SJSA1 (cell line): ENCODE data around the gene BICDL1. TPM values are rescaled to one million over a fixed set of nuclear protein-coding genes. Genes with fewer than 3 reads are reported as not detected.

ENCODE experiments used
- DNase-seq, 2 experiments: peaks; one replicate each; pipeline ENCODE4 v3.0.0-alpha.2; 2015 to 2020; ENCODE audit warnings: low spot score in 2 of 2, low read depth in 1 of 2
- H3K27ac ChIP-seq: fragments of 250-450 bp; sonication (Bioruptor Pico); 2 replicates; pipeline ENCODE4 v1.5.1; 2020; ENCODE audit warnings: mild to moderate bottlenecking, moderate library complexity
- H3K27me3 ChIP-seq: fragments of 250-450 bp; sonication (Bioruptor Pico); replicated peaks from 2 replicates; pipeline ENCODE4 v1.5.1; 2020; ENCODE audit warnings: mild to moderate bottlenecking, moderate library complexity
- H3K36me3 ChIP-seq: fragments of 250-450 bp; sonication (Bioruptor Pico); 2 replicates; pipeline ENCODE4 v1.5.1; 2020; ENCODE audit warnings: mild to moderate bottlenecking
- H3K4me1 ChIP-seq: fragments of 250-450 bp; sonication (Bioruptor Pico); replicated peaks from 2 replicates; pipeline ENCODE4 v1.6.1; 2021; ENCODE audit warnings: mild to moderate bottlenecking
- H3K4me3 ChIP-seq: fragments of 250-450 bp; sonication (Bioruptor Pico); 2 replicates; pipeline ENCODE4 v1.5.1; 2020; ENCODE audit warnings: mild to moderate bottlenecking
- H3K9me3 ChIP-seq: fragments of 250-450 bp; sonication (Bioruptor Pico); replicated peaks from 2 replicates; pipeline ENCODE4 v1.5.1; 2020; ENCODE audit warnings: mild to moderate bottlenecking
- total RNA-seq: library from RNA; depleted of rRNA; stranded (reverse); fragments of >200 nt; shearing (Covaris generic); gene quantifications from 2 replicates; pipeline ENCODE4 v1.2.3, GENCODE V29; 2014

Gene BICDL1
- total RNA-seq, 1 experiment from 2014 or later: not detected

DNA sequence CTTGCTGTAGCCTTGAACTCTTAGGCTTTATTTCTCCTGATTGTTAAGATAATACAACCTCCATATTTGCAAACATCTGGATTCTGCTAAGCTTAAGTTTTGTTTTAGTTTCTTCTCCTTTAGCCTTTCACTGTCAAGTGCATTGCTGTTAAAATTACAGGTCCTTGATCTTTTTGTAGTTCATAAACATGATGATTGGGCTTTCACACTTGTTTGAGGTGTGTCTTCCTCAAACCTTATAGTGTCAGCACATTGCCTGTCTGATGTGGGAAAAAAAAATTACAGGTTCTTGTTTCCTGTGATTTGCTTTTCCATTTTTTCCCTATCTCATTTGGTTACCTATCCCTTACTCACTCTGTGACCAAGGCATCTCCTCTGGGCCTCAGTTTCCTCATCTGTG lies 59.2 kb downstream of the BICDL1 start:
- H3K36me3 ChIP-seq: no peaks in the 10 kb centered on the region
- no peaks in the 10 kb centered on the region for H3K9me3 ChIP-seq
- no peak for DNase-seq
- peaks cover 8% of the 10 kb centered on the region for H3K27me3 ChIP-seq
- no peaks in the 10 kb centered on the region for H3K4me1 ChIP-seq
- no peak overlapping the region for H3K4me3 ChIP-seq
- no peak overlapping the region for H3K27ac ChIP-seq

DNA sequence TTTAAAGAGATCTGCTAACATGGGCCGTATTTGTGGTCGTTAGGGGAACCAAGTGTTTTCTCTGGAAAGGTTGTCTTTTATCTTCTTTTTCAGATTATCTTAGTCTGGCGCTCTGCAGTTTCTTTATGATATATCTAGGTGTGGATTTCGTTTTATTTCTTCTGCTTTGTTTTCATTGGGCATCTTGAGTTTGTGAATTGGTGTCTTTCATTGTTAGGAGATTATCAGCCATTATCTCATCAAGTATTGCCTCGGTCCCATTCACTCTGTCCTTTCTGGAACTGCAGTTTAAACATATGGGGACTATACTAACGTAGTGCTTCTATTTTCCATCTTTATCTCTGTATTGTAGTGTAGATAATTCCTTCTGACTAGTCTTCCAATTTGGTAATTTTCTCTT lies 60.4 kb downstream of the BICDL1 start:
- DNase-seq: no peak
- Histone ChIP-seq H3K27ac (no peak overlapping the region), H3K36me3 (no peaks in the 10 kb centered on the region)

DNA sequence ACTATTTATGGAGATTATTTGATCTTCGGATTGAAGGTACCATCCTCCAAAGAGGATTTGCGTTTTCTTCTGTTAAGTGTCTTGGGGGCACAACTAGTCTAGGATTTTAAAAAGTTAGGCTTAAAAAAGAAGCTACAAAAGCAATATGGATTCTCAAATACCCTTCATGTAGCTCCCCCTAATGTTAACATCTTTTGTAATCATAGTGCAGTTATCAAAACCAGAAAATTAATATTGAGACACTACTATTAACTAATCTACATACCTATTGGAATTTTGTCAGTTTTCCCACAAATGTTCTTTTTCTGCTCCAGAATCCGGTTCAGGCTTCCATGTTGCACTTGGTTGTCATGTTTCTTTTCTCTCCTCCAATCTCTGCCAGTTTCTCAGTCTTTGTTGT lies 62.5 kb downstream of the BICDL1 start:
- H3K4me1 ChIP-seq: no peaks in the 10 kb centered on the region
- H3K27me3 ChIP-seq: peaks cover 8% of the 10 kb centered on the region
- H3K36me3 ChIP-seq: no peaks in the 10 kb centered on the region
- H3K27ac ChIP-seq: no peak overlapping the region
- no peaks in the 10 kb centered on the region for H3K9me3 ChIP-seq
- DNase-seq: no peak
- H3K4me3 ChIP-seq: no peak overlapping the region

More for the DNA sequence above, 60.4 kb downstream of the BICDL1 start:
- Histone ChIP-seq H3K4me3 (no peak overlapping the region), H3K4me1 (no peaks in the 10 kb centered on the region), H3K9me3 (no peaks in the 10 kb centered on the region), H3K27me3 (peaks cover 8% of the 10 kb centered on the region)

DNA sequence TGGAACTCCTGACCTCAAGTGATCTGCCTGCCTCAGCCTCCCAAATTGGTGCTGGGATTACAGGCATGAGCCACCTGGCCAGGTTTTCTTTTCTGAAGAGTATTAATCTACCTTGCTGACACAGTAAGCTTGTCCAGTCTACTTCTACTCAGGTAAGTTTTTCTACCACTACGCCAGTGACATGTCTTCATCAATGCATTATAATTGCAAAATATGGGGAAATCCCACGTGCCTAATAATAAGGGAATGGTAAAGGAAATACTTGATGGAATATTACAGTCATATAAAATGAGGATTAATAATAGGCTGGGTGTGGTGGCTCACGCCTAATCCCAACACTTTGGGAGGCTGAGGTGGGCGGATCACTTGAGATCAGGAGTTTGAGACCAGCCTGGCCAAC lies 65.3 kb downstream of the BICDL1 start:
- no peak overlapping the region for H3K27ac ChIP-seq

DNA sequence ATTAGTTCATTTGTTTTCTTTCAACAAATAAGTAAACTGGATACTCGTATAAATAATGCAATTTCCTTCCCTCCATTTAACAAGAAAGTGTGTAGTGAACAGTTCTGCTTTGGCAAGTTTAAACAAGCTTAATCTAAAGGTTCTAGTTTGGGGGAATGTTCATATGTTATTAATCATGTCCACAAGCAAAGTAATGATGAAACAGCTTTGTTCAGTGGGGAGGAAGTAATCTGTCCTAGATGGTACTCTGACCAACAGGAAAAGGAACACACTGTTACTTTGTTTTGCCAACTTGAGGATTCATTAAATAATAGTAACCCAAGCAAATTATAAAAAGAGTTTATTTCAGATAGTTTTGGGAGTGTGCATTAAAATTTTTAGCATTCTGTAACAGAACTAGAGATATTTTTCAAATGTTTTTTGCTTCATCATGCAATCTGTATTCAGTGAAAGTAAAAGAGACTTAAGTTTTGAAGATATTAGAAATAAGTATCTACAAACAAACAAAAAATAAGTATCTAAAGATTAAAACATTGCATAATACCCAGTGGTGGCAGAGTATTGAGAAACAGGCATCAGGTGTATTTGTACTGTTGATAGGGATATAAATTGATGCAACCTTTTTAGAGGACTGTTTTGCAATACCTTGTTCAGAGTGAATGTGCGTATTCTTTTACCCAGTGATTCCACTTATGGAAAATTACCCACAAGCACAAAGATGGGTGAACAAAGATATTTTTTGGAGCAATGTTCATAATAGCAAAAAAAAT lies 66.4 kb downstream of the BICDL1 start:
- no peak for DNase-seq
- Histone ChIP-seq H3K27ac (no peak overlapping the region), H3K27me3 (peaks cover 6% of the 10 kb centered on the region), H3K36me3 (no peaks in the 10 kb centered on the region), H3K4me1 (no peaks in the 10 kb centered on the region), H3K9me3 (no peaks in the 10 kb centered on the region), H3K4me3 (no peak overlapping the region)

More for the DNA sequence above, 65.3 kb downstream of the BICDL1 start:
- Histone ChIP-seq H3K36me3 (no peaks in the 10 kb centered on the region), H3K4me1 (no peaks in the 10 kb centered on the region), H3K27me3 (peaks cover 4% of the 10 kb centered on the region; the same call in 1 of the 2 replicates), H3K9me3 (no peaks in the 10 kb centered on the region), H3K4me3 (no peak overlapping the region)
- no peak for DNase-seq

DNA sequence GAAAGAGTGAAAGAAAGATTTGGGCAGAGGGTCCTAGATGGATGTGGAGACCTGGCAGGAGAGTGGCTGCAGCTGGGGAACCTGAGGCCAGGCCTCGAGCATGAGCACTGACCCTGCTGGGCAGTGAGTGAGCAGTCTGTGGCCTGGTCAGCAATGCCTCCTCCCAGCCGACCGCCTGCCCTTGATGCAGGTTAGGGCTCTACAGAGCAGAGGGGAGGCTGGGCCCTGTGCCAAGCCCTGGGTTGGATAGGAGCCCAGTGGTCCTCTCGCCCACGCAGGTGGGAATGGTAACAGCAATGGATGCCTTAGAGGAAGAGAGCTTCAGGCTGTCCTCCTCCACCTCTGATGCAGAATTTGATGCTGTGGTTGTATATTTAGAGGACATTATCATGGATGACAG lies 67.7 kb downstream of the BICDL1 start:
- Histone ChIP-seq H3K27ac (no peak overlapping the region), H3K4me3 (no peak overlapping the region), H3K4me1 (no peaks in the 10 kb centered on the region), H3K36me3 (no peaks in the 10 kb centered on the region), H3K27me3 (peaks cover 18% of the 10 kb centered on the region), H3K9me3 (no peaks in the 10 kb centered on the region)
- no peak for DNase-seq

DNA sequence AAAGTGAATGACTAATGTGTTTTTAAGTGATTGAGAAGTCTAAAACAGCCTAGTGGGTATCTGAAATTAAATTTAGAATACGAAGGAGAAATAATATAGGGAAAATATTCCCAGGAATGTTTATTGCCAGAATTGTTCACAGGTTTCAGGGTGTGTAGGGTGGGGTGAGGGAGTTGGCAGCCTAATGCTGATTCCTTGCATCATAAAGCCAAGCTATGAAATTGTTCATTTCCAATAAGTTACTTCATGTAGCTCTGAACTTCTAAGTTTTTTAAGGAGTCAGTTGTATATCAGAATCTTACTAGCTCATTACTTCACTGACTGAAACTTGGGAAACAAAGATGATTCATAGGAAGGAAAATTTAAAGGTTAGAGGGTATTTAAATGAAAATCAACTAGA lies 71.2 kb downstream of the BICDL1 start:
- Histone ChIP-seq H3K27me3 (peaks cover 27% of the 10 kb centered on the region), H3K36me3 (no peaks in the 10 kb centered on the region), H3K27ac (no peak overlapping the region), H3K9me3 (no peaks in the 10 kb centered on the region), H3K4me3 (no peak overlapping the region), H3K4me1 (no peaks in the 10 kb centered on the region)
- no peak for DNase-seq

DNA sequence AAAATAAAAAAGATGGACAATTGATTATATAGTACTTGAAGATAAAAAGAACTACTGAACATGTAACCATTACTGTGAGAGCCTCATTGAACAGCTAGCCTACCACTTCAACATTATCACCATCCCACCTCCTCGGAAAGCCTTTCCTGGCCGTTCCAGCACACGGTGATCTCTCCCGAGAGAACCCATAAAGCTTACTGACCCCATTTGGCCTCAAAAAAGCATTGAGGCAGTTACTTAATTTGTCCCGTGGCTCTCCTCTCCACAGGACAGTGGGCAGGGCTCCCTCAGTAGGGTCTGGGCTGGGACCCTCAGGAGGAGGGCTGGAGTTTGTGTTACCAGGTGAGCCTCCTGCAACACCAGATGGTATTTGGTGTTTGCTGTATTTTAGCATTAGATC lies 71.7 kb downstream of the BICDL1 start:
- H3K36me3 ChIP-seq: no peaks in the 10 kb centered on the region
- H3K27me3 ChIP-seq: peaks cover 29% of the 10 kb centered on the region
- no peak for DNase-seq
- H3K27ac ChIP-seq: no peak overlapping the region
- no peaks in the 10 kb centered on the region for H3K9me3 ChIP-seq
- H3K4me1 ChIP-seq: no peaks in the 10 kb centered on the region
- no peak overlapping the region for H3K4me3 ChIP-seq

DNA sequence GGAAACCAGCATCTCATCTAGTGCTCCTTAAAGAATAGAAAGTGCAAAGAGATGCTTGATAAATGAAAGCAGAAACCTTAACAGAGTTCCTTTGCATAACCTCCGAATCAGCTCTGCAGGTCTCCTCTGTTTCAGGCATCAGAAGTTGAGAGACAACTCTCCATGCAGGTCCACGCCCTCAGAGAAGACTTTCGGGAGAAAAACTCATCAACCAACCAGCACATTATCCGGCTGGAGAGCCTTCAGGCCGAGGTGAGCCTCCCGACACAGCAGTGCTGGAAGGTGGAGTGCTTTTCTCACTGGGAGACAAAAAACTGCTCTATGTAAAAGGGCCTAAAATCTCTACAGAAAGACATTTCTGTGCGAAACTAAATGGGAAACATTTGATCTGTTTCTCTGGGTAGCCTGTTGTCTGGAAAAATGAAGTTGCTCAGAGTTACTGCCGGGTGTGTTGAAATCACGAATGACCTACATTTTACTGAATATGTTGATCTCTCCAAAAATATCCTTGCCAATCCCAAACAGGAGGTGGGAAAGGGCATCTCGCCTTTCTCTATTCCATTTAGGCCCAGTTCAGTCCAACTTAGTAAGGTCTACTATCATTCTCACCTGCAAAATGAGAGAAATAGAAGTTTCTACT lies 72.7 kb downstream of the BICDL1 start:
- Histone ChIP-seq H3K4me1 (no peaks in the 10 kb centered on the region), H3K27me3 (peaks cover 39% of the 10 kb centered on the region), H3K4me3 (no peak overlapping the region), H3K36me3 (no peaks in the 10 kb centered on the region), H3K9me3 (no peaks in the 10 kb centered on the region), H3K27ac (no peak overlapping the region)
- DNase-seq: no peak

DNA sequence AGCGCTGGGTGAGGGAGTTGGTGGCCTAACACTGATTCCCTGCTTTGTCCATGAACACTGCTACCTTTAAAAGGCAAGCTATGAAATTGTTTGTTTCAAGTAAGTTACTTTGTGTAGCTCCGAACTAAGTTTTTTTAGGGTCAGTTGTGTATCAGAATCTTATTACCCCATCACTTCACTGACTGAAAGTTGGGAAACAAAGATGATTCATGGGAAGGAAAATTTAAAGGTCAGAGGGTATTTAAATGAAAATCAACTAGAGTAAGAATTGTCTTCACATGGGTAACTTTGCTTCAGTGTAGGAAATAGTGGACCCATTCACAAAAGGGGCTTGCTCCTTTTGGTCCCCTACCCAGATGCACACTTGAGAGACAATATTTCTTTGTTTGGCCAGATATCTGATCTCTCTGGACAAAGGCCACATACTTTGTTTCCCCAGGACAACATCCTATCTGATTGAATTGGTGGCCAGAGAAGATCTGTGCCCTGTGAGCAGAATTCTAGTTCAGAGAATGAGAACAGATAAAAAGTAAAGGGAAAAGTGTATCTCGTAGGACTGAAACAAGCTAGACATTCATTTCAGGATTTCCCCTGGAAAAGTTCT lies 74.0 kb downstream of the BICDL1 start:
- no peaks in the 10 kb centered on the region for H3K4me1 ChIP-seq
- no peak for DNase-seq
- H3K4me3 ChIP-seq: no peak overlapping the region
- H3K36me3 ChIP-seq: no peaks in the 10 kb centered on the region
- H3K9me3 ChIP-seq: no peaks in the 10 kb centered on the region
- H3K27ac ChIP-seq: no peak overlapping the region
- peaks cover 46% of the 10 kb centered on the region for H3K27me3 ChIP-seq

DNA sequence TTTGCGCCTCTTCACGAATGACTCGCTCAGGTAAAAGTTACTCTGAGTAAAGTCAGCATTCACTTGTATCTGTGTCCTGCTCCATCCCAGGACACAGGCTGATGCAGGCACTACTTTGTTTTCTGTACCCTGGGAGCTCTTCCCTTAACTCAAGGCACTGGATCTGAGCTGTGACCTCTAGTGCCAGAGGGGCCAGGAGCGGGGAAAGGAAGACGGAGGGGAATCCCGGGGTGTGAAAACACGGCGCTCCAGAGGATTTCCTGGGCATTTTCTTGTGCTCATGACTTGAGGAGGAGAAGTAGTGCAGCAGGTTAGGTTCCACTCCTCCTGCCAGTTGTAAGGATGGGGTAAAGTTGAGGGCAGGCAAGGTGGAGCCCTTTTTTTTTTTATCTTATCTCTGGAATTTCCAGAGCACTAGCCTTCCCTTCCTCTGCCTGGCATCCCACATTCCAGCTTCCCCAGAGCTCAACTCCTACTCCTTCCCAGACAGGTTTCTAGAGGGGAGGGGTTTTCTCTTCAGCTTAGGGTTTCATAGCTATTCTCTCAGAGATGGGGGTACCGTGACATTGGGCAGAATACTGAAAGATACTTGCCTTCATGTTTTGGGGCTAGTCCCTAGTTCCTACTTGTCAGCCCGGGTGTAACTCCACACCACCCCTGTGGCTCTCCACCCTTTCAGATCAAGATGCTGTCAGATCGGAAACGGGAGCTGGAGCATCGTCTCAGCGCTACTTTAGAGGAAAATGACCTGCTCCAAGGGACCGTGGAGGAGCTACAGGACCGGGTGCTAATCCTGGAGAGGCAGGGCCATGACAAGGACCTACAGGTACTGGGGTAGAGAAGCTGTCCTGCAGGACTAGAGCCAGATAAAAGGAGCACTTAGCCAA lies 75.3 kb downstream of the BICDL1 start:
- H3K9me3 ChIP-seq: no peaks in the 10 kb centered on the region
- no peaks in the 10 kb centered on the region for H3K36me3 ChIP-seq
- no peak overlapping the region for H3K27ac ChIP-seq
- H3K4me1 ChIP-seq: no peaks in the 10 kb centered on the region
- peaks cover 49% of the 10 kb centered on the region for H3K27me3 ChIP-seq
- no peak overlapping the region for H3K4me3 ChIP-seq
- no peak for DNase-seq

DNA sequence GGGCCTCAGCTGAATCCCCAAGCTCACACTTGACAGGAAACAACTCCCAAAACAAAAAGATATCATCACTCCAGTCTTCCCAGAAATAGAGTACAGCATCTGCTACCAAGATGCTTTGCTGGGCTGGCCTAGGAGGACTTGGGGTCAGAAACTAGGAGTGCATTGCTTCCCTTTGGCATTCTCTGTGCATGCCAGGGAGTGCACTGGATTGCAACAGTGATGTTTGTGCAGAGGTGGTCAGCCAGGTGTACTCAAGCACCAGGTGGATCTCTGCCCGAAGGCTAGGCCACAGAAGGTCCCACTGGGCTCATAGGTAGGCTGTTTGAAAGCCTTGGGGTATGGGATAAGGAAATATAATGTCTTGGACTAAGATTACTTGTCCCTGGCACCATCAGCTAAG lies 76.4 kb downstream of the BICDL1 start:
- Histone ChIP-seq H3K9me3 (no peaks in the 10 kb centered on the region), H3K27ac (no peak overlapping the region), H3K36me3 (no peaks in the 10 kb centered on the region), H3K4me3 (no peak overlapping the region), H3K4me1 (no peaks in the 10 kb centered on the region), H3K27me3 (peaks cover 47% of the 10 kb centered on the region)
- no peak for DNase-seq

DNA sequence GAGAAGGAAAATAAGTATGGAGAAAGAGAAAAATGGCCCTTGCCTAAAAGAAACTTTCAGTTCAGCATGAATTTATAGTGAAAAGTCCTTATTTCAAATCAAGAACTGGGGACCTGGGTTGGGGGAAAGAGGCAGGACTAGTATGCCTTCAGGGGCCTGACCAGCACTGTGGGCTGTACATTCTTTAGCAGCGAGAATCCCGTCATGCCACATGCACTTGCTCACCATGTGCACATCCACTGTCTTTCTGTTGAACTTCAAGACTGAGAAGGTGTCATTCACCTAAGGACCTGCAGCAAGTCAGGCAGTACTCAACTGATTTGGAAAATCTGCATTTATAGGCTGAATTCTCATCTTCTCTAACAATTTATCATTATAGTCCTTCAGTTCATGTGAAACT lies 77.3 kb downstream of the BICDL1 start:
- Histone ChIP-seq H3K4me1 (no peaks in the 10 kb centered on the region), H3K9me3 (no peaks in the 10 kb centered on the region), H3K27me3 (peaks cover 38% of the 10 kb centered on the region), H3K36me3 (no peaks in the 10 kb centered on the region), H3K4me3 (no peak overlapping the region), H3K27ac (no peak overlapping the region)
- no peak for DNase-seq
